Vagina (tissue), 2 donors: ENCODE results near the gene SOX18.

Experiments
- CTCF ChIP-seq, 3 experiments: fragments of 450-650 bp in 2 of 3; fragments of 200-600 bp in 1 of 3; sonication (generic) in 1 of 3; IDR thresholded peaks; one replicate each; pipeline ENCODE4 v1.5.1; 2017 to 2019; ENCODE audit warnings: antibody characterized with exemption in 3 of 3, mild to moderate bottlenecking in 2 of 3, moderate library complexity in 2 of 3
- POLR2A ChIP-seq, 2 donors: fragments of 450-650 bp; IDR thresholded peaks; one replicate each; pipeline ENCODE4 v1.6.1; 2017; ENCODE audit warnings: antibody characterized with exemption in 2 of 2, mild to moderate bottlenecking in 2 of 2, moderate library complexity in 2 of 2
- POLR2AphosphoS5 ChIP-seq, 2 donors: sonication (generic); formaldehyde crosslinking; IDR thresholded peaks; one replicate each; pipeline ENCODE4 v1.9.0; 2017; ENCODE audit warnings: antibody characterized with exemption in 2 of 2, mild to moderate bottlenecking in 2 of 2, low read depth in 1 of 2; ENCODE audit not compliant: insufficient read depth in 1 of 2

- TF ChIP-seq CTCF (IDR thresholded peaks at IDR 0.05) (no peak), POLR2A (IDR thresholded peaks at IDR 0.05) (no peak), POLR2AphosphoS5 (IDR thresholded peaks at IDR 0.05; ENCODE audit: insufficient read depth in 1 of 2, low read depth in 1 of 2) (no peak)
These were observed 24.8 kb upstream of the SOX18 start for GRCh38 chr20:64074184-64074789.
